ENCODE data around the gene ZFHX3. TPM values are rescaled to one million over a fixed set of nuclear protein-coding genes. Genes with fewer than 3 reads are reported as not detected.

Gene ZFHX3
- total and polyA plus RNA-seq, 10 of the 15 experiments (the other 5 are each of a cell fraction or from before 2014, with no cell fraction given), result 0.68 to 8.6 (median 2.0) TPM

GRCh38 chr16:72937360-72937759 is 110.6 kb downstream of the ZFHX3 start:
- Histone ChIP-seq H3K4me2 (ENCODE audit: control insufficient read depth, insufficient read depth) (no peak overlapping the region), H3K27ac (ENCODE audit: control insufficient read depth, insufficient read depth) (no peak overlapping the region), H3K36me3 (ENCODE audit: control insufficient read depth in 2 of 2, insufficient read depth in 2 of 2, low read length in 1 of 2) (no peaks in the 10 kb centered on the region; a peak in 1 of 4 replicates), H2AFZ (ENCODE audit: control insufficient read depth, low read depth, low read length) (no peak overlapping the region), H3K4me3 (no peak overlapping the region), H3K4me1 (ENCODE audit: control insufficient read depth, insufficient read depth, low read length) (0 out of 2 replicates have a peak, but pooled peaks cover 2% of the 10 kb centered on the region), H3K9me3 (replicated peaks; ENCODE audit: control insufficient read depth, insufficient read depth, low read length) (no peaks in the 10 kb centered on the region), H3K27me3 (replicated peaks in 1 of 2; ENCODE audit: control insufficient read depth in 2 of 2, insufficient read depth in 2 of 2, low read length in 1 of 2) (no peaks in the 10 kb centered on the region), H4K20me1 (ENCODE audit: control insufficient read depth, insufficient read depth) (no peaks in the 10 kb centered on the region), H3K9ac (ENCODE audit: control insufficient read depth, insufficient read depth, low read length) (no peak overlapping the region), H3K79me2 (ENCODE audit: control insufficient read depth, insufficient read depth, low read length) (no peaks in the 10 kb centered on the region)
- ChIA-PET CTCF (no interaction called here), RAD21 (ENCODE audit: unreplicated experiment) (no interaction called here), POLR2A (no interaction called here), SMC1A (ENCODE audit: uncharacterized antibody, unreplicated experiment) (no interaction called here)
- intact Hi-C loops (cut with micrococcal nuclease; ENCODE audit: unreplicated experiment) (no loop called here), in situ Hi-C loops (cut with MboI) (no loop called here)
- DNase-seq (ENCODE audit: low read depth, low spot score), result no peak
- no TSS peak for BruUV-seq (replicated peaks)
- no peak for FAIRE-seq
- over 99% methylated on average over 9 of the region's 9 CpGs for WGBS (ENCODE audit: insufficient coverage, insufficient replicate concordance, low lambda C conversion rate, missing lambda C conversion rate)
- ATAC-seq, result no peak
- TF ChIP-seq JUND (IDR thresholded peaks at IDR 0.05; ENCODE audit: low read depth, low read length), result no peak
- TF ChIP-seq CREB1 (IDR thresholded peaks at IDR 0.05; ENCODE audit: low read depth), result no peak
- no peak for TF ChIP-seq ZBED1 (IDR thresholded peaks at IDR 0.05; ENCODE audit: borderline replicate concordance)
- no peak for TF ChIP-seq EED (IDR thresholded peaks at IDR 0.05; ENCODE audit: low read depth)
- TF ChIP-seq SIX5 (IDR thresholded peaks at IDR 0.05; ENCODE audit: low read depth, low read length, severe bottlenecking), result no peak
- TF ChIP-seq EGR1 (IDR thresholded peaks at IDR 0.05; ENCODE audit: borderline replicate concordance in 1 of 2, low read depth in 2 of 2, low read length in 2 of 2), result no peak
- TF ChIP-seq, protein P1, sequence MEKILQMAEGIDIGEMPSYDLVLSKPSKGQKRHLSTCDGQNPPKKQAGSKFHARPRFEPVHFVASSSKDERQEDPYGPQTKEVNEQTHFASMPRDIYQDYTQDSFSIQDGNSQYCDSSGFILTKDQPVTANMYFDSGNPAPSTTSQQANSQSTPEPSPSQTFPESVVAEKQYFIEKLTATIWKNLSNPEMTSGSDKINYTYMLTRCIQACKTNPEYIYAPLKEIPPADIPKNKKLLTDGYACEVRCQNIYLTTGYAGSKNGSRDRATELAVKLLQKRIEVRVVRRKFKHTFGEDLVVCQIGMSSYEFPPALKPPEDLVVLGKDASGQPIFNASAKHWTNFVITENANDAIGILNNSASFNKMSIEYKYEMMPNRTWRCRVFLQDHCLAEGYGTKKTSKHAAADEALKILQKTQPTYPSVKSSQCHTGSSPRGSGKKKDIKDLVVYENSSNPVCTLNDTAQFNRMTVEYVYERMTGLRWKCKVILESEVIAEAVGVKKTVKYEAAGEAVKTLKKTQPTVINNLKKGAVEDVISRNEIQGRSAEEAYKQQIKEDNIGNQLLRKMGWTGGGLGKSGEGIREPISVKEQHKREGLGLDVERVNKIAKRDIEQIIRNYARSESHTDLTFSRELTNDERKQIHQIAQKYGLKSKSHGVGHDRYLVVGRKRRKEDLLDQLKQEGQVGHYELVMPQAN (conservative IDR thresholded peaks at IDR 0.05), result no peak
- TF ChIP-seq, protein P2, sequence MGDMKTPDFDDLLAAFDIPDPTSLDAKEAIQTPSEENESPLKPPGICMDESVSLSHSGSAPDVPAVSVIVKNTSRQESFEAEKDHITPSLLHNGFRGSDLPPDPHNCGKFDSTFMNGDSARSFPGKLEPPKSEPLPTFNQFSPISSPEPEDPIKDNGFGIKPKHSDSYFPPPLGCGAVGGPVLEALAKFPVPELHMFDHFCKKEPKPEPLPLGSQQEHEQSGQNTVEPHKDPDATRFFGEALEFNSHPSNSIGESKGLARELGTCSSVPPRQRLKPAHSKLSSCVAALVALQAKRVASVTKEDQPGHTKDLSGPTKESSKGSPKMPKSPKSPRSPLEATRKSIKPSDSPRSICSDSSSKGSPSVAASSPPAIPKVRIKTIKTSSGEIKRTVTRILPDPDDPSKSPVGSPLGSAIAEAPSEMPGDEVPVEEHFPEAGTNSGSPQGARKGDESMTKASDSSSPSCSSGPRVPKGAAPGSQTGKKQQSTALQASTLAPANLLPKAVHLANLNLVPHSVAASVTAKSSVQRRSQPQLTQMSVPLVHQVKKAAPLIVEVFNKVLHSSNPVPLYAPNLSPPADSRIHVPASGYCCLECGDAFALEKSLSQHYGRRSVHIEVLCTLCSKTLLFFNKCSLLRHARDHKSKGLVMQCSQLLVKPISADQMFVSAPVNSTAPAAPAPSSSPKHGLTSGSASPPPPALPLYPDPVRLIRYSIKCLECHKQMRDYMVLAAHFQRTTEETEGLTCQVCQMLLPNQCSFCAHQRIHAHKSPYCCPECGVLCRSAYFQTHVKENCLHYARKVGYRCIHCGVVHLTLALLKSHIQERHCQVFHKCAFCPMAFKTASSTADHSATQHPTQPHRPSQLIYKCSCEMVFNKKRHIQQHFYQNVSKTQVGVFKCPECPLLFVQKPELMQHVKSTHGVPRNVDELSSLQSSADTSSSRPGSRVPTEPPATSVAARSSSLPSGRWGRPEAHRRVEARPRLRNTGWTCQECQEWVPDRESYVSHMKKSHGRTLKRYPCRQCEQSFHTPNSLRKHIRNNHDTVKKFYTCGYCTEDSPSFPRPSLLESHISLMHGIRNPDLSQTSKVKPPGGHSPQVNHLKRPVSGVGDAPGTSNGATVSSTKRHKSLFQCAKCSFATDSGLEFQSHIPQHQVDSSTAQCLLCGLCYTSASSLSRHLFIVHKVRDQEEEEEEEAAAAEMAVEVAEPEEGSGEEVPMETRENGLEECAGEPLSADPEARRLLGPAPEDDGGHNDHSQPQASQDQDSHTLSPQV (IDR thresholded peaks at IDR 0.05), result no peak
